GM21367 (cell line): Measurements from ENCODE around the gene CTIF.

ENCODE experiments used
- ATAC-seq: cut with Tn5 transposase; IDR thresholded peaks from one replicate; pipeline ENCODE4 v1.9.1; 2021; ENCODE audit not compliant: unreplicated experiment

The CTIF gene

DNA sequence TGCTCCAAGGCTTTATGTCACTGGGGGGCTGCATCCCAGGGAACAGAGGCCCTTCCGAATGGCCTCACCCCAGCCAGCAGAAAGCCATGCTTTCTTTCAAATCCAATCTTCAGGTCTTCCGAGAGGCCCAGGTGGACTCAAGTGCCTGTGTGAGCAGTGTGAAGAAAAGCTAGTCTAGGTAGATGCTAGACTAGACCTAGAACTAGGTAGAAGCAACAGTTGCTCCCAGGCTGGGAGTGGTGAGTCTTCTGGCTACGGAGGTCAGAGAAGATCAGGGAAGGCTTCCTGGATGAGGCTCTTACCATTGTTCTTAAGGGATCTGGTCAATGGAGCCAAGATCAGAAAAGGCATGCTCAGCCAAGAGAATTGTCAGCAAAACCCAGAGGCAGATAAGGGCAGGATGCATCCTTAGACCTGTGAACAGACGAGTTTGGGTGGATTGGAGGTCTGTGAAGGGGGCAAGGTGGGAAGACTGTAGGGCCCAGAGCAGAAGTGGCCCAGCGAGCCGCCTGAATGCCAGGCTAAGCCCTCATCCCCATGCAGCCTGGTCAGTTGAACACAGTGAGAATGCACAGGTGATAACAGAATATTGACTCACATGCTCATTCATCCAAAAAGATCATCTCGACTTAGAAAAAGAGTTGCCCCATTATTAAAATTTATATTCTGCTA is 301.1 kb downstream of the CTIF start:
- ATAC-seq = no peak

DNA sequence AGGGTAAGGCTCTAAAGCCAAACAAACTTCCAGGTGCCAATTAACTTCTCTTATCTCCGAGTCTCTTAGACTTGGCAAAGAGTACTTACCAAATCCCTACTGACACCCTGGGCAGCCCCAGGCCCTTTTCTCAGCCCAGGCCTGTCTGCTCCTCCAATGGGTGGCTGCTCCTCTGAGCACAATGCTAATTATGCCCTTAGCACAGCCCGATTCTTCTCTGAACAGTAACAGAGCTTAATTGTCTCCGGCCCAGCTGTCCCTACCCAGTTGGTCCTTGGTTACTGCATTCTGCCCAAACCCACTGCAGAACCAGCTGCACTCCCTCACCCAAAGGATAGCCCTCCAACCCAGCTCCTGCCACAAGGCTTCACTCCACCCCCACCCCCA is 301.7 kb downstream of the CTIF start:
- no peak for ATAC-seq

DNA sequence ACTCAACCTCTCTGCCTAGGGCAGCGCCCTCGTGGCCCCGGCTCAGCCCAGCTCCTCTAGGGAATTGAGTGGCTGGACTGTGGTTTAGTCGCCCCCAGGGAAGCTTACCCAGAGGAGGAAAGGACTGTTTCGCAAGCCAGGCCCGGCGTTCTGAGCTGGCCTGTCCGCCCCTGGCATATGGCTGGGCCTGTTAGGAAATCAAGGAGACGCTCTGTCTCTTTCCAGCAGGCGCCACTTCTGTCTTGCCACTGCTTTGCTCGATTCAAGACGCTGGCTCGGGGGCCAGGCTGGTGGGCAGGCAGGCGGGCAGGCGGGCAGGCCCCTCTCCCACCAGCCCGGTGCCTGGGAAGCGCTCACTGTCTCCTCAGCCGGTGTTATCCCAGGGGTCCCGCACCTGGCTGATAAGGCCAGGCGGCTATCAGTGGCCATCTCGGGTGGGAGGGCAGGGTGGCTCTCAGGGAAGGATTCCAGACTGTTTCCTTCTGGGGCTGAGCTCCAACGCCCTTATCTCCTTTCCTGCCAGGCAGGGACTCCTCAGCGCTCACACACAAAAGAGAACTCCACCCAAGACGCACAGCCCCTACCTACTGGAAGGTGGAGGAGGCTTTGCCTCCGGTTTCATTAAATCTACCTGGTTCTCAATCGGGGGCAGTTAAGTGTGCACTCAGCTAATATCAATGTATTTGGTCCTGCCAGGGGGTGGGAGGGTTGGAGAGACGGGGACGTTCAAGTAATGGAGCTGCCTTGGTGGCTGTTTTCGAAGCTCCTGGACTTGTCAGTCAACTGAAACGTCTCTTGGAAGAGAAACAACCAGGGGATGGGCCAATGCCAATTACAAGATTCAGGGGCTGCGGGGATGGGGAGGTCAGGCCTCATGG is 302.8 kb downstream of the CTIF start:
- ATAC-seq = no peak

DNA sequence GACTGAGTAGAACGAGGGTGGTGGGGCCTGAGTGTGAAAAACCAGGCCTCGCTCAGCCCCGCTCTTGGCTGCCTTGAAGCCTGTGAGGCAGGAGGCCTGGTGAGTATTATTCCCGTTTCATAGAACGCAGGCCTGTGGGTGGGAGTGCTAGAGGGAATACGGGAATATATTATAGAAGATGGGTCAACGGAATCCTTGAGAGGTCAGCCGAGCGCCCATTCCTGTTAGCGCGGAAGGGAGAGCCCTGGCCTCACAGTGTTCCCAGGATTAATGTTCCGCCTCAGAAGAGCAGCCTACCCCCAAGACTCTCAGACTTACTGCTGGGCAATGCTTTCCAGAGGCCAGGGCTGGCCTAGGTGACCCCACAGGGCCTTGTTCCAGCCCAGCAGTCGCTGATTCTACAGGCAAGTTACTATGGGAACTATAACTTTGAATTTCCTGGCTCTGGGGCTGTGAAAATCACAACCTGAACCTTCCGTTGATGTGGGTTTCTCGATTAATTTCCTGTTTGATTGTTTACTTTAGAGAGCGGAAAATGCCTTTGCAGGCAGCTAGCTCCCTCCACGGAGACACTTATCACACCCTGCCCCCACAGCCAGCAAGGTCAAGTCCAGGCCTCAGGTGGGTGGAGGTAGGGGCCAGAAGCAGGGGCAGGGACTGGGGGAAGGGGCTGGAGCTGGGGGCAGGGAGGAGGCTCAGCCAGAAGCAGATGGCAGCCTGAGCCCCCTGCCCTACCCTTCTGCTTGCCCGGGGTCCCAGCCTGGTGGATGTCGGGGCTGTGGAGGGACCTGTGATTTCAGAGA is 303.6 kb downstream of the CTIF start:
- no peak for ATAC-seq

DNA sequence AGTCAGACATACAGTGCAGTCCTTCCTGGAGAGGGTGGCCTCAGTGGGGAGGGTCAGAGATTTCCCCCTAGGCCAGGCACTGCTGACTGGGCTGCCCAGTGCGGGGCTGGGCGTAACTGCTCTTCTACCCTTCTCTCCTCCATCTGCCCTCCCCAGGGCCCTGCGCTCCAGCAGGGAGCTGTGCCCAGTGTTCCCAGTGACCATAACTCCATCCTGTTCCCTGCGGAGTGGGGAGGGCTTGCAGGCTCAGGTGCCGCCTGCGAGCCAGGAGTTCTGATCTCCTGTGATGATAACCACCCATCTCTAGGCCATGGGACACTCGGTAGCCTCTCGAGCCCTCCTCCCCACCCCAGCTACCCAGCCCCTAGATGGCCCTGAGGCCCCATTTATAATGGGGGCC is 304.3 kb downstream of the CTIF start:
- no peak for ATAC-seq

DNA sequence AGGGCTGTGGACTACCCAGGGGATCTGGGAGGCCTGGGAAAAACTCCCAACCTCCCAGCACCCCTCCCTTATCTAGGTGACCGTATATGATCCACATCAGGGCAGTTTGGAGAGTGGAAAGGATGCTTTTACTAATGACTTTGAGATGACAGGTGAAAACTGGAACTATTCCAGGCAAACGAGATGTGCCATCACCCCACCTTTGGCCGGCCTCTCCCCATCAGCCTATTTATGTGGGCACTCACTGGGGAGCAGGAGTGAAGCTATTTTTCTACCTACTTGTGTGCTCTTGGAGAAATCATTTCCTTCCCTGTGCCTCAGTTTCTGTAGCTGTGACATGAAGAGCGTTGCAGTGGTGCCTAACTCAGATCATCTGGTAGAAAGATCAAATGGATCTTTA is 304.8 kb downstream of the CTIF start:
- ATAC-seq = no peak

DNA sequence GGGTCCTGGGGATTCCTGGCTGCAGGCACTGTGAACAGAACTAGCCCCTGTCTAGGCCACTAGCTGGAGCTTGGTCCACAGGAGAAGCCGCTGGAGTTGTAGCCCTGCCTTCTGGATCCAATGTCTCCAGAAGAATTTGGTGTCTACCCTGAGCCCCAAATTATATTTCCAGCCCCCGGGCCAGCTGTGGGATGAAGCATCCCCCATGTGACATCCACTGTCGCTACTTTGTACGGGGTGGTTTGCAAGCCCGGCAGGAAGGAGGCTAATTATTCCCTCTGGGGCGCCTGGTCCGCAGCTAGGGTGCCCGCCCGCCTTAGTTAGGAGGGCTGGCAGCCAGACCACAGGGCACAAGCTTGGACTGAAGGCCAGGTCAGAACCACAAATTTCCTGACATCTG is 305.4 kb downstream of the CTIF start:
- ATAC-seq = no peak

DNA sequence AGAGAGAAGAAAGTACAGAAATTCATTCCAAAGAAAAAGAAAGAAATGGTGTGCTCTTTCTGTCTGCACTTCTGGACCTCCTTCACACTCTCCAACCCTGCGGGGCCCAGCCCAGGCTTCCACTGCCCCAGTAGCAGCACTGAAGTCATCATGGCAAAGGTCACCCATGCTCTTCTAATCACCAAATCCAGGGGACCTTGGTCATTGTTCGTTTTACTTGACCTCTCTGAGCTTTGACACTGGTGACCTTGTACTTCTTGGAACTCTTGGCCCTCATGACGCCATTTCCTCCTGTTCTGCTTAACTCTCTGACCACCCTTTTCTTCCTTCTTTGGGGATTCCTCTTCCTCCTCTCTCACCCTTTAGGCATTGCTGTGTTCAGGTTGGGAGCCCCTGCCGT is 306.3 kb downstream of the CTIF start:
- ATAC-seq = no peak

DNA sequence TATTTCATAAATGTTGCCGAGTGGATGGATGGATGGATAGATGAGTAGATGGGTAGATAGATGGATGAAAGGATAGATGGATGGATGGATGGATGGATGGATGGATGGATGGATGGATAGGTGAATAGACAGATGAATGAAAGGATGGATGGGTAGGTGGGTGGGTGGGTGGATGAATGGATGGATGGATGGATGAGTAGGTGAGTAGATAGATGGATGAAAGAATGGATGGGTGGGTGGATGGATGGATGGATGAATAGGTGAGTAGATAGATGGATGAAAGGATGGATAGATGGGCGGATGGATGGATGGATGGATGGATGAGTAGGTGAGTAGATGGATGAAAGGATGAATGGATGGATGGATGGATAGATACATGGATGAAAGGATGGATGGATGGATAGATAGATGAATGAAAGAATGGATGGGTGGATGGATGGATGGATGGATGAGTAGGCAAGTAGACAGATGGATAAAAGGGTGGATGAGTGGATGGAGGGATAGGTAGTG is 307.6 kb downstream of the CTIF start:
- no peak for ATAC-seq

DNA sequence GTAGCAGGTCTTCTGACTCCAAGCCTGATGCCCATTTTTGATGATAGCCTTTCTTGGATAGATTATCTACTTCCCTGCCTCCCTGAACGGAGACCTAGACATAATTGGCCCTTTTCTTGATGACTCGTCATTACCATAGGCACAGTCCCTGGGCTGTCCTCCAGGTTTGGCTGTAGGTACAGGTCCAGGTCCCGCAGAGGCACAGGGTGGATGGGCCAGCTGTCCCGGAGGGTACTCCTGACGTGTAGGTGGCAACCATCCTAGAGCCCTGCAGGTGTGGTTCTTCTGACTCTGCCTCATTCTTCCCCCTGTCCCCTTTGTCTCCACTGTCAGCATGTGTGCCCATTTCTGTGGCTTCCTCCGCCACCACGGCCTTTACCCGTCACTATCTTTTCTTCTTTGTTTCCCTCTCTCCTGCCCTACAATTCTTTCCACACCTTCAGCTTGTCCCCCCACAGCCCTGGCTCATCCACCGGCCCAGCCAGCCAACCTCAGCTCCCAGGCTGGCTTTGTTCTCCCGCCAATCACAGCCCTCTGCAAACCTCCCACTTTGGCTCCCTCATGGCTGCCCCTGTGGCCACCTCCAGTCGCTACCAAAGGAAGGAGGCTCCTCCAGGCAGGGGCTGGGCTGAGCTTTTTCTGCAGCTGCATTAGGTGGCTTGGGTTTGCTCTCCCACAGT is 309.1 kb downstream of the CTIF start:
- no peak for ATAC-seq

DNA sequence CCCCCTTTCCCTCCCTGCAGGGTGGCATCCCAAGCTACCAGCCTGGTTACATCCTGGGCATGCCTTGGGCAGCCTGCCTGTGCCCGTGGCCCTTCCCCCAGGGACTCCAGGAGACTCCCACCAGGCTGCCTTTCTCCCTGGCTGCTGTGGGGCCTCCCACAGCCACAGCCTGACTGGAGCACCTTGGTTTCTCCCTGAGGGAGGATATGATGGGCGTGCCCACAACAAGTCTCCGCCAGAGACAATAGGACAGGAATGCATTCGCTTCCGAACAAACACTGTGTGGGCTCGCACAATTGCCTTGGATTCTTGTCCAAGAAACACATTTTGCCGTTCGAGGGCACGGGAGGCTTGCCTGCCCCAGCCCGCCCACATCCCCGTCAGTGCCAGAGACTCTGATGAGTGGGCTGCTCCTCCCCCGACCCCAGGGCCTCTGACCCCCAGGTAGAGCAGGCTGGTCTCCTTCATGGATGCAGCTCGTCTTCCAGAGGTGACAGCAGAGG is 309.9 kb downstream of the CTIF start:
- no peak for ATAC-seq

DNA sequence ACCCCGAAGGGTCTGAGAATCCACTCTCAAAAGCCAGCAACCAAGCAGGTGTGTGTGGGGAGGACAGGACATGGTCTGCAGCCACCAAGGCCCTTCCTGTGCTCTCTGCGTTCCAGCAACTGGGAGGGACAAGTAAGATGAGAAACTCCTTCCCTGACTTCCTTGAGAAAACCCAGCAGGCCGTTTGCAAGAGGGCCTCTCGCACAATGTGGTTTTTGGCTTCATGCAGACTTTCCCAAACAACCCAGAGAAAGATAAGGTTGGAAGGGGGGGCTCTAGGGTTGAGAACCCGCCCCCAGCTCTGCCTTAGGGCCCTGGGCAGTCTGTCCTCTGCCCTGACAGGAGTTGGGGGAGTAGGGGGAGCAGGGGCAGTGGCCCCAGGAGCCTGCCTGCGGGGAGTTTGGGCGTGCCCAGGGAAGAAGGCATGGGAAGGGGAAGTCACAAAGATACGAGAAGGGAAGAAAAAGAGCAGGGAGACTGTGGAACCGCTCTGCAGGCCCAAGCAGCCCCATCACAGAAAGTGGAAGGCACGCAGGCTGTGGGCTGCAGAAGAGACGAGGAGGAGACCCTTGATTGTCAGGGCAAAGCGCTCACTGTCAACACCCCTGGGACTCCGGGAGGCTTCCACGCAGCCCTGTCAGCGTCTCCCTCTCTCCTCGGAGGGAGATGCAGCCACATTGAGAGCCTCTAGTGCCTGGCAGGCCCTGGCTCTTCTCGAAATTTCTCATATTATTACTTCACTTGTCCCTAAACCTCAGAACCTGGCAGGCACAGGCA is 312.2 kb downstream of the CTIF start:
- no peak for ATAC-seq

DNA sequence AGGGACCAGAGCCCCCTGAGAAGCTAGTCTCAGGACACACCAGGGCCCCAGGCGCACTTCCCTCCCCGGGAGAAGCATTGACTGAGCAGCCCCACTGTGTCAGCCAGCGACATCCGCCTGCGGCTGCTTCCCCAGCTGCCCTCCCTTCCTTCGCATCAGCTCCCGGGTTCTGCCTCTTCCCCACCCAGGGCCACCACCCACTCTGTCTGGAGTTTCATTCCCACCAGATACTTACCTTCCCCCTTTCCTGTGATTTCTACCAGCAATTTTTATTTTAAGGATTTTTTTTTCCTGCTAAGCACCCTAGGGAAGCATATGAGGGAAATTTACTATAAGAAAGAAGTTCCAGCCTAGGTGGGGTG is 312.7 kb downstream of the CTIF start:
- no peak for ATAC-seq

DNA sequence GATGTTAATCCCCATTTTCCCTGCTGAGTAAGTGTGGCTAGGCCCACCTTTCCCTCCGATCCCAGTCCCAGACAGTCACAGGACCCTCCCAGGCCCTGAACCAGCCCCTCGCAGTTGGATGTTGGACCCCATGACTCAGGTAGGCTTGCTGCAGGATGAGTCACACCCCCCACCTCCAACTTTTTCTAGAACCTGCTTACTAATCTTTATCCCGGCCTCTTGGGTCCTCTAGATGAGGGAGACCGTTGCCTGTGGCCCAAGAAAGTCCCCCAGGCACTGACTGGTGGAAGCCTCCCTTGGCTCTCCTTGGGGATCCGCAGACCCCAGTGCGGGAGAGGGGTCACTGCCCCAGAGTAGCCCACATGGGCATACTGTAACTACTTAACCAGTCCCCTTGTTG is 313.5 kb downstream of the CTIF start:
- ATAC-seq = no peak

DNA sequence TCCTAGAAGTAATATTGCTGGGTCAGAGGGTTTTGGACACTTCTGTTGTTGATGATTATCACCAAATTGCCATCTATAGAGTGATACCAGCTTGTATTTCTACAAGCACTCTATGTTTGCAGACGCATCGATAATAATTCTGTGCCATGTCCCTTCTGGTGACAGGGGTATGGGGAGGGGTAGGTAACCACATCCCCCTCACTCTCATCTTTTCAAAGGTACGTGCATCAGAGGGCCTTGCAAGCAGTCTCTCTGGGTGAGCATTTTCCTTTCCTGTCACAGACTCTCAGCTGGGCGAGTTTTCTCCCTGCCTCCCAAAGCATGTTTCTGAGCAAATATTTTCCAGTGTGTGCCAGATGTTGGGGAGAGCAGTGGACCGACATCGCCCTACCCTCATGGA is 314.0 kb downstream of the CTIF start:
- no peak for ATAC-seq

DNA sequence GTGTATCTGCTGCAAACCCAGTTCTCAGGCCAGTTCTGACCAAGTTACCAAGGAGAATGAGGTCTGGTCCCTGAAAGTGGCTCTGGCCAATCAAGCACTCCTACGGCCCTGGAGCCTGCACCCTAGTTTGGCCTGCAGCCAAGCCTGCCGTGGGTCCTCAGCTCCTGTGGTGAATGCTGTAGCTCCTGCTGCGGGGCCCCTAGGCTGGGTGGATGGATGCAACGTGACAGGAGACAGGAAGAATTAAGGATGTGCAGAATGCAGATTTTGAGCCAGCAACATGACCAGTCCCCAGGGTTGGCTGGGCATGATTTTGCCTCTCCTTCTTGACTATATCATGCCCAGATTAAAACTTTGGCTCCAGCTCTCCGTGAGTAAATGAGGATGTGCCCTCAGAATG is 314.8 kb downstream of the CTIF start:
- no peak for ATAC-seq

DNA sequence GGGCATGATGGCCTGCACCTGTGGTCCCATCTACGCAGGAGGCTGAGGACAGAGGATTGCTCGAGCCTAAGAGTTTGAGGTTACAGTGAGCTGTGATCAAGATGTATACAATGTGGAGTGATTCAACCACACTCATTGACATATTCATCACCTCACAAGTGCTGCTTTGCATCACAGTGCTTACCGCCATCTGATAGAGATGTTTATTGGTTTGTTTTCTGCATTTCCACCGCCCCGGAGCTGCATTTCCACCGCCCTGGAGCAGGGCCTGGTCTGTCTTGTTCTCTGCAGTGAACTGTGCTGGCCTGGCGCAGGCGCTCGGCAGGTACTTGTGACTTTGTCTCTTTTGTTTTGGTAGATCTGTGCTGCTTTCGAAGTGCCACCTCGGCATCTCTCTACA is 315.9 kb downstream of the CTIF start:
- no peak for ATAC-seq

DNA sequence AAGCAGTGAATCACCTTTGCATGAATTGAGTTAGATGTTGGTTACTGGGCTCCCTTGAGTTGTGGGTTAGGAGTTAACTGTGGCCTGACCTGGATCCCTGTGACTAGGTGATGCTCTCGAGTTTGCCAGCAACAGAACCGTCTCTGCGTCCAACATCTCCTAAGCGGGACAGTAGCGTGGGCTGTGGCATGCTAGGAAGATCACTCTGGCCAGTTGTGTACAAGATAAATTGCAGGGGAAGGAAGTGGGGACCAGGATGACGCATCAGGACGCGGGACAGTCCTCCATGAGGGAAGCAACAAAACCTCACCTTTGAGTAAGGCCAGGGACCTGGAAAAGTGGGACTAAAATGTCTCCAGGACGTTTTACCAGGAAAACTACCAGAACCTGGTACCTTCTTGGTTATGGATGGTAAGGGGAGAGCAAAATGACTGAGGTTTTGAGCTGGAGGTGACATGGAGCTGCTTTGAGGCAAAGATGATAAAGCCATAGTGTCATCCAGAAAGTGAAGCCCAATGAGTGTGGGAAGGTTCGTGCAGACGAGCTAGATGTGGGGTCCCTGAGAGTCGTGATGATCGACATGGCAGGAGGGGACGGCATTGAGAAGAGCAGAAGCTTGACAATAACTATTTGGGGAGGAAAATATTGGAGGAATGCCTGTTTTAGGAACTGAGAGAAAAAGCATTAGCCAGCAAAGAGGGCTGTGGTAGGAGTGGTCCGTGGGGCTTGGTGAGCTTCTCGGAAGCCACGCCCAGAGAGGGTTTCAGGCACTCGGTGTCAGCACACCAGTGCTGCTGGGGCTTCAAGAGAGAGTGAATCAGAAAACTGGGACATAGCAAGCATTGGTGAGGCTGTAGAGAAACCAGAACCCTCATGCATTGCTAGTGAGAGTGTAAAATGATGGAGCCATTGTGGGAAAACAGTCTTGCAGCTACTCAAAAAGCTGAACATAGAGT is 316.9 kb downstream of the CTIF start:
- ATAC-seq = no peak
